Measurements from ENCODE around the gene MROH8. TPM values are rescaled to one million over a fixed set of nuclear protein-coding genes. Genes with fewer than 3 reads are reported as not detected.

The MROH8 gene
- total RNA-seq, 4 donors from 2014 or later: 1.4 to 5.0 (median 3.6) TPM

DNA sequence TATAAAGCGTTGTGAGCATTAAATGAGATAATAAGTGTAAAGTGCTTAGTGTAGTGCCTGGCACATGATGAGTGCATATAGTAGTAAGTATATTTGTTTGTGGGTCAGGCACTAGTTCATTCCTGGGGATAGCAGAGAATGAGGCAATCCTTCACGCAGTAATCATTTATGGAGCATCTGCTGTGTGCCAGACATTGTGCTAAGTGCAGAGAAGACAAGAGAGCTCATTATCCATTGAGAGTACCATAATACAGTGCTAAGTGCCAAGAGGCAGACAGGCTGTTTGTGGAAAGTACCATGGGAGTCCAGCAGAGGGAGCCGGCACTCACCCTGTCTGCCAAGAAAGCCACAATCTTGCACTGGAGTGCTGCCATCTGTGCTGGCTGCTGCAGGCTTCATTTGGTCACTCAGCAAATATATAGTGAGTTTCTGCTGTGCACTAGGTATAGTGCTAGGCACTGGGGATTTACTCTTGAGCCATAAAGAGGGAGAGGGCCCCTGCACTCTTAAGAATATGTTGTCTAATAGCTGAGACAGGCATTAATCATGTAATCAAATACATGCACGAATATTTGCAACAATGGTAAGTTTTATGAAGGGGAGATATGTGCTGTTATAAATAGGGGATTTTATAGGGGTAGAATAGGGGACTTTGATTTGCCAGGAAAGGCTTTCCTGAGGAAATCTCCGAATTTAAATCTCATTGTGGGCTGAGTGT, 12.9 kb upstream of the MROH8 start:
- ATAC-seq (ENCODE audit: low FRiP score) (peak; percentile 65), DNase-seq (ENCODE audit: low spot score) (peak; percentile 74)
- TF ChIP-seq, protein P1, sequence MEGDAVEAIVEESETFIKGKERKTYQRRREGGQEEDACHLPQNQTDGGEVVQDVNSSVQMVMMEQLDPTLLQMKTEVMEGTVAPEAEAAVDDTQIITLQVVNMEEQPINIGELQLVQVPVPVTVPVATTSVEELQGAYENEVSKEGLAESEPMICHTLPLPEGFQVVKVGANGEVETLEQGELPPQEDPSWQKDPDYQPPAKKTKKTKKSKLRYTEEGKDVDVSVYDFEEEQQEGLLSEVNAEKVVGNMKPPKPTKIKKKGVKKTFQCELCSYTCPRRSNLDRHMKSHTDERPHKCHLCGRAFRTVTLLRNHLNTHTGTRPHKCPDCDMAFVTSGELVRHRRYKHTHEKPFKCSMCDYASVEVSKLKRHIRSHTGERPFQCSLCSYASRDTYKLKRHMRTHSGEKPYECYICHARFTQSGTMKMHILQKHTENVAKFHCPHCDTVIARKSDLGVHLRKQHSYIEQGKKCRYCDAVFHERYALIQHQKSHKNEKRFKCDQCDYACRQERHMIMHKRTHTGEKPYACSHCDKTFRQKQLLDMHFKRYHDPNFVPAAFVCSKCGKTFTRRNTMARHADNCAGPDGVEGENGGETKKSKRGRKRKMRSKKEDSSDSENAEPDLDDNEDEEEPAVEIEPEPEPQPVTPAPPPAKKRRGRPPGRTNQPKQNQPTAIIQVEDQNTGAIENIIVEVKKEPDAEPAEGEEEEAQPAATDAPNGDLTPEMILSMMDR (IDR thresholded peaks at IDR 0.05): peak in 1 of 3 donors; percentile 69

DNA sequence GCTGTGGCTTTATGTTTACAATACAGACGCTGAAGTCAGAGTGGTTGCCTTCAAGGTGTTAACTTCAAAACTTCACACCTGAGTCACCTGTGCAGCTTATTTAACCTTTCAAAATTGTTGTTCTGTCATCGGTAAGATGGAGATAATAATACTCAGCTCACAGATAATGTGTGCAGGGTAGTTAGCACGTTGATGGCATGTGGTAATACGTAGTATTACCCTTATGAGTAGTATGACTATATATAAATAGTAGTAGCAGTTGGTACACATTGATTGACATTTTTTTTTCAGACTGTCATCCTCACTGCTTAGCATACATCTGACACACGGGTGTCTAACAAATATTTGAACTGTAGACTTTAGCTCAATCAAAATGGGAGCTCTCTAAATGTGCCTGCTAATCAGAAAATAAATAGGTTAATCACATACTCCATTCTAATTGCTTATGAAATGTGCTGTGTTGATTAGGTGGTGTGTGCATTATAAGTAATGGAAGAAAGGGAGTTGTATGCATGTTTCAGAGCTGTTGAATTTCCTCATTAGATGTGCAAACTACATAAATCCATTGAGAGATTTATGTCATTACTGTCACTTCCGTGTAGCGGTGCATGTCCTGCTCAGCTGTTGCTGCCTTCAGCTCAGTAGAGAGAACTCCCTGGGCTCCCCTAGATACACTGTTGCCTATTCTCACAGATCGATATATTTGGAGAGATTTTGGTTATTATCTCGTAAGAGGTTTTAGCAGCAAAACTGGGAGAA, 11.2 kb upstream of the MROH8 start:
- TF ChIP-seq, protein P1 (IDR thresholded peaks at IDR 0.05): no peak
- DNase-seq (ENCODE audit: low spot score): no peak
- no peak for ATAC-seq (ENCODE audit: low FRiP score)

DNA sequence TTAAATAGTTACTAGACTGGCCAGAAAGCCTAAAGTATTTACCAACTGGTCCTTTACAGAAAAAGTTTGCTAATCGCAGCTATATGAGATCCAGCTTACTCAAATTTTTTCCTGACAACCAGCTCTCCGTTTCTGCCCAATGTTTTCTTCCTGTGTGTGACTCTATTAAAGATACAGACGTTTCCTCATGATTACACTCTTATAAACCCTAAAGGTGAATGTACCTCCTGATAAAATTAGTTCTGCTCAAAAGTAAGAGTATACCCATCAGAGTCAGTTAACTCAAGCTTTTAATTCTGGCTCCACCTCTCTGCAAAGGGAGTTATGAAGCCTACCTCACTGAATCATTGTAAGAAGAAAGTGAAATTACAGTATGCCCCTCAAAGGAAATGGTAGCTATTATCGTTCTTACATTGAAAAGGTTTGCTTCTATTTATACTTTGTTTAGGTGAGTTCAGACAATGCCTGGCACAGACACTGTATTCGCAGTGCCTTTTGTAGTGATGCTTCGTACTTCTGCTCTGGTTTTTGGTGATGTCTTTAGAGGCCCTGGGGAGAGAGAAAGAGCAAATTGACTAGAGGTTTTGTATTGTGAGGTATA, 10.2 kb upstream of the MROH8 start:
- DNase-seq (ENCODE audit: low spot score): no peak
- ATAC-seq (ENCODE audit: low FRiP score): no peak
- TF ChIP-seq, protein P1 (IDR thresholded peaks at IDR 0.05): no peak

DNA sequence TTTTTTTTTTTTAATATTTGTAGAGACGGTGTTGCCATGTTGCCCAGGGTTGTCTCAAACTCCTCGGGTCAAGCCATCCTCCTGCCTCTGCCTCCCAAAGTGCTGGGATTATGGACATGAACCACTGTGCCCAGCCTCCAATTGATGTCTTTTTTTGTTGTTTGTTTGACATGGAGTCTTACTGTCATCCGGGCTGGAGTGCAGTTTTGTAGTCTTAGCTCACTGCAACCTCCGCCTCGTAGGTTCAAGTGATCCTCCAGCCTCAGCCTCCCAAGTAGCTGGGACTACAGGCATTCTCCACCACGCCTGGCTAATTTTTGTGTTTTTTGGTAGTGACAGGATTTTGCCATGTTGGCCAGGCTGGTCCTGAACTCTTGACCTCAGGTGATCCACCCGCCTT, 9.4 kb upstream of the MROH8 start:
- no peak for ATAC-seq (ENCODE audit: low FRiP score)
- no peak for DNase-seq (ENCODE audit: low spot score)
- TF ChIP-seq, protein P1 (IDR thresholded peaks at IDR 0.05): no peak

DNA sequence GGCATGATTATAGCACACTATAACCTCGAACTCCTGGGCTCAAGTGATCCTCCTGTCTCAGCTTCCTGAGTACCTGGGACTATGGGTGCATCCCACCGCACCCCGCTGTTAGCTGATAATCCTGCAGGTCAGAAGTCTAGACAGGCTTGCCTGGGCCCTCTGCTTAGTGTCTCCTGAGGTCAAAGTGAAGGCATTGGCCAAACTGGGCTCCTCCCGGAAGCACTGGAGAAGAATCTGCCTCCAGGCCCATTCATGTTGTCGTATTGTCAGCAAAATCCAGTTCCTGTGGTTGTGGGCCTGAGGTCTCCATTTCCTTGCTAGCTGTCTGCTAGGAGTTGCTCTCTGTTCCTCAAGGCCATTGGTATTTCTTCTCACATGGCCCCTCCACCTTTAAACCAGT, 6.3 kb upstream of the MROH8 start:
- ATAC-seq (ENCODE audit: low FRiP score) (no peak), DNase-seq (ENCODE audit: low spot score) (no peak)
- TF ChIP-seq, protein P1 (IDR thresholded peaks at IDR 0.05): no peak

DNA sequence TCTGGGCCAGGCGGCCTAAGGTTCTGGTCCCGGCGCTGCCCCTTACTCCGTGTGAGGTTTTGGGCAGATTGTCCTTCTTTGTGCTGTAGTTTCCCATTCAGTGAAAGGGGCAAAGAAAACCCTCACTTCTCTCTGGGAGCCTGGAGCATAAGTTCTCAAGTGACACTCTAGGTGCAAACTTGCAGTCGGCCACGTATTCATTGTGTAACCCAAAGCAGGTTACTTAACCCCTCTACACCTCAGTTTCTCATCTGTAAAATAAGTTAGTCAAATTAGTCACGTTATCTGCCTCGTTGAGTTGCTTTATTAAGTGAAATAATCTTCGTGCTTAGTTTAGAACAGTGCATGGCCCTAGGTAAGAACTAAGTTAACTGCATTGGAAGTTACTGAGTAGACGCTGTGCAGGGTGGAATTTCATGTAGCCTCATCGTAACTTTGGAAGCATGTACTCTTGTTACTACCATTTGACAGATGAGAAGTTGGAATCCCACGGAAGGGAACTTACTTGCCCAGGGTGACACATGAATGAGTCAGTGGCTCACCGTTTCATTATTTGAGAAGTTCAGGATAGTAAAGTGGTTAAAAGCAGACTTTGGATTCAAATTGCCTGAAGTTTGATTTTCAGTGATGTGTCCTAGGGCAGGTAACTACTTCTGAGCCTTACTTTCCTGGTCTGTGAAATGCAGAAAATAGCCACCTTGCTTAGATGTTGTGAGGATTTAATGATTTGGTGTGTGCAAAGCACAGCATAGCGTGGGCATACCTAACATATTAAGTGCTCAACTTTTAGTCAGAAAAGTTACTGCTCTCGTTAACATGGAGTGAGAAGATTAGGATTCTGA, 556 bp upstream of the MROH8 start:
- DNase-seq (ENCODE audit: low spot score) (no peak), ATAC-seq (ENCODE audit: low FRiP score) (peak; percentile 19)
- TF ChIP-seq, protein P1 (IDR thresholded peaks at IDR 0.05): no peak

Data from omental fat pad (tissue), 4 donors.